GM18861 (cell line): ENCODE results near the gene HMCN2.

Source experiments
- ATAC-seq: cut with Tn5 transposase; IDR thresholded peaks from one replicate; pipeline ENCODE4 v1.9.1; 2021; ENCODE audit not compliant: unreplicated experiment

The HMCN2 gene

DNA sequence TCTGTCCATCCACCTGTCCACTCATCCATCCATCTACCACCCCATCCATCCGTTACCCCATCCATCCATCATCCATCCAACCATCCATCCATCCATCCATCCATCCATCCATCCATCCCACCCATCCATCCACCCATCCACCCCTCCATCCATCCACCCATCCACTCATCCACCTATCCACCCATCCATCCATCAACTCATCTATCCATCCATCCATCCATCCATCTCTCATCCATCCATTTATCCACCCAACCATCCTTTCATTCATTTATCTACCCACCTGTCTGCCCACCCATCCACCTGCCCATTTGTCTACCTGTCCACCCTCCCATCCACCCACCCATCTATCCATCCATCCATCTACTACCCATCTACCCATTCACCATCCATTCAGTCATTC lies 95.1 kb downstream of the HMCN2 start:
- ATAC-seq: no peak

DNA sequence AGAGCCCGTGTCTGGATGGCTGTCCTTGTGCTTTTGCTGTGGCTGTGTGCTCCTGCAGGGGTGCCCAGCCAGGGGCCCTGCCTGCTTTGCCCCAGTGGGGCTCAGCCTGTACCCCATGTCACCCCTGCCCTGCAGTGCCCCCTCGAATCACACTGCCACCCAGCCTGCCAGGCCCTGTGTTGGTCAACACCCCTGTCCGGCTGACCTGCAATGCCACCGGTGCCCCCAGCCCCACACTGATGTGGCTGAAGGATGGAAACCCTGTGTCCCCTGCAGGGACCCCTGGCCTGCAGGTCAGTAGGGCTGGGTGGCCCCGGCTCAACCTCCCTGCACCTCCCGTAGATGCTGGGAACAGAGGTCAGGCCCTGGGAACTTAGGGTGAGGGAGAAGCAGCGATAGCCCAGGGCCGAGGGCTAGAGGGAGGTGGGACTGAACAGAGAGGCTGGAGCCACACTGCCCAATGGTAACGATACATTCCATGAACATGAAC lies 96.4 kb downstream of the HMCN2 start:
- ATAC-seq: no peak

- ATAC-seq: no peak
Measured at GRCh38 chr9:130362691-130363090, 97.1 kb downstream of the HMCN2 start.

GRCh38 chr9:130363755-130364404 lies 98.3 kb downstream of the HMCN2 start:
- ATAC-seq: no peak

DNA sequence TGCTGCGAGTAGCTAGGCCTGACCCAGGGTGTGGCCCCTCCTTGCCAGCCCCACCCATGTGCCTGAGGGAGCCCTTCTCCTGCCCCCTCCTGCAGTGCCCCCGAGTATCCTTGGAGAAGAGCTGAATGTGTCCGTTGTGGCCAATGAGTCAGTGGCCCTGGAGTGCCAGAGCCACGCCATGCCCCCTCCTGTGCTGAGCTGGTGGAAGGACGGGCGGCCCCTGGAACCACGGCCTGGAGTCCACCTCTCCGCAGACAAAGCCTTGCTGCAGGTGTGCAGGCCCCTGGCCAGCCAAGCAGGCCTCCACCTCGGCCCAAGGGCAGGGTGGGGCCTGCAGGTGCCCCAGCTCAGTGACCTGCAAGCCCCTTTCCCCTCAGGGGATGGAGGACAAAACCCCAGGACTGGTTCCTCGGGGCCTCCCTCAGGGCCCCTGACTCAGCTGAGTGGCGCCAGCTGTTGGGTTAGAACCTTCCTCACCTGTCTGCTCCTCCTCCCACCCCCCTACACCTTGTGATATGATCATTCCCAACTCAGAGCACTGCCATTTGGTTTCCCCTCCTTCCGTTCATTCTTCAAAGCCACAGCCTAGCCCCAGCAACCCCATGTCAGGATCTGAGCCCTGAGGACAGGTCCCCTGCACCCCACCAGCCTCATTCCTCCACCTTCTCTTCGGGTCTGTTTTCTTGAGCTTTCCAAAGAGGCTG lies 99.2 kb downstream of the HMCN2 start:
- ATAC-seq: no peak

DNA sequence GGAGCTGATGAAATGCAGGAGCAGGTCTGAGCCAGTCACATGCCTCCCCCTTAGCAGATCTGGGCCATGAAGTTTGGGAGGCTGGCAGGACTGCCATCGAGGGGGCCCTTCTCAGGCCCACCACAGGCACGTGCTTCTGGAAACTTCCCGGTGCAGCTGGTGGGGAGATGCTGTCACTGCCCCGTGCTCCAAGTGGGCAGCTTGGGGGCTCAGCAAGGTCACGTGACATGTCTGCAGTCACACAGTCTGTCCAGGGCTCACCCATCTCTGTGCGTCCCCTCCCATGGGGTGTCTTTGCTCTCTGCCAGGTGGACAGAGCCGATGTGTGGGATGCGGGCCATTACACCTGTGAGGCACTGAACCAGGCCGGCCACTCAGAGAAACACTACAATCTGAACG lies 99.8 kb downstream of the HMCN2 start:
- ATAC-seq: no peak

DNA sequence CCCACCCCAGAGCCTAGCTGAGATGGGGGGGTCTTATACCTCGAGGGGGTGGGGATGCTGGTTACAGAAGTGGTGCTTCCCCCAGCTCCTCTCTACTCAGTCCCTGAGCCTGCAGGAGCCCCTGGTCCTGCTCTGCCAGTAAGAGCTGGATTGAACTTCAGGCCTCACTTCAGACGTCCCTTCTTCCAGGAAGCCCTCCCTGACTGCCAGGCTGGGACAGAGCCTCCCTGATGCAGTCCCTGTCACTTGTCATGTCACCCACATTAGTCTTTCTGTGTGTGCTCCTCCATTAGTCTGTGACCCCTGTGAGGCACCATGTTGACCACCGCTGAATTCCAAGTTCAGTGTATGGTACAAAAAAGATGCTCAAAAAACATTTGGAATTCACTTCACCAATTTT lies 100.5 kb downstream of the HMCN2 start:
- no peak for ATAC-seq

GRCh38 chr9:130366888-130367550 lies 101.5 kb downstream of the HMCN2 start:
- ATAC-seq: no peak

DNA sequence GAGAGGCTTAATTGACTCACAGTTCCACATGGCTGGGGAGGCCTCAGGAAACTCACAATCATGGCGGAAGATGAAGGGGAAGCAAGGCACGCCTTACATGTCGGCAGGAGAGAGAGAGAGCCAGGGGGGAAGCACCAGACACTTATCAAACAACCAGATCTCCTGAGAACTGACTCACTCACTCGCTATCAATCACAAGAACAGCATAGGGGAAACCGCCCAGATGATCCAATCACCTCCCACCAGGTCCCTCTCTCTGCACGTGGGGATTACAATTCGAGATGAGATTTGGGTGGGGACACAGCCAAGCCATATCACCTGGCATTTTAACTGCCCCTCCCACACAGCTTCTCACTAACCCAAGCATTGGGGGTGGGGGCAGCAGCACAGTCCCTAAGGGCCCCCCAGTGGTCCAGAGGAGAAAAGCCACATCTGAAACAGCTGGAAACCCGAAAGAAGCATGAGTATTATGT lies 103.1 kb downstream of the HMCN2 start:
- no peak for ATAC-seq

DNA sequence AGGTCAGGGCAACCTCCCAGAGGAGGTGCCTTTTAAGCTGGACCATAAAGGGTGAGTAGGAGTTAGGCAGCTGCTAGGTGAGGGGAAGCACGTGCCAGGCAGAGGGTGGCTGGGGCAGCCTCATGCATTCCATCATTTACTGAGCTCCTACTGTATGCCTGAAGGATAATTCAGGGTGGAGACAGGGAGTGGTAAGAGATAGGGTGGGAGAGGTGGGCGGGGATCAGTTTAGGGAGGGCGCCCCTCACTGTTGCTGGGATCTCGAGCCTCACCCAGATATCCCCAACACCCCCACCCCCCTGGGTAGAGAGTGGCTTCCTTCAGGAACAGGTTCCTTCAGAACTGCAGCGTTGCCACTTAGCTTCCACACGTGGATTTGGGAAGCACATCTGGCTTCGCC lies 104.7 kb downstream of the HMCN2 start:
- no peak for ATAC-seq

GRCh38 chr9:130371196-130371966 lies 105.8 kb downstream of the HMCN2 start:
- no peak for ATAC-seq

GRCh38 chr9:130372057-130372456 lies 106.5 kb downstream of the HMCN2 start:
- no peak for ATAC-seq

GRCh38 chr9:130373679-130374325 lies 108.2 kb downstream of the HMCN2 start:
- ATAC-seq: no peak

GRCh38 chr9:130377612-130378011 lies 112.1 kb downstream of the HMCN2 start:
- no peak for ATAC-seq

DNA sequence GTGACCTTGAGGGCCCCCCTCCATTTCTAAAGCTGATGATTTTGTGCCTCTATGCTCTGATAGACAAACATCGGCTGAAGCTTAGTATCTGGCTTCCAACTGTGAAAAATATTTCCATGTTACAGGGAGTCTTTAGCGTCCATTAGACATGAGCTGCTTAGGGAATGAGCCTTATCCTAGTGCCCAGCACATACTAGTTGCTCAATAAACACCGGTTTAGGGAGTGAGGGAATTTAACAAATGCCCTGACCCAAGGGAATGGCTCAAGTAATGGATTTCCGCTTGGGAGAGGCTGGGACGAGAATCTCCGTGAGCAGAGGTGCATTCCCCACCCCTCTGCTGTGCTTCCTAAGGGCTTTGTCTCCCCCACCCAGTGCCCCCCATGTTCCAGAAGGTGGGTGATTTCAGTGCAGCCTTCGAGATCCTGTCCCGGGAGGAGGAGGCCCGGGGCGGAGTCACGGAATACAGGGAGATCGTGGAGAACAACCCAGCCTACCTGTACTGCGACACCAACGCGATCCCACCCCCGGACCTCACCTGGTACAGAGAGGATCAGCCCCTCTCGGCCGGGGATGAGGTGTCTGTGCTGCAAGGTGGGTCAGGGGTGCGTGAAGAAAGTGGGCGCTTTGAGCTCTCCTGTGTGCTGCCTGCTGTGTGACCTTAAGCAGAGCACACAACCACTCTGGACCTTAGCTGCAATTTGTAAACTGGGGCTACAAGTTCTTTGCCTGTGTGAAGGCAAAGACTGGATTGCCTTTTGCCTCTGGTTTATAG lies 113.5 kb downstream of the HMCN2 start:
- no peak for ATAC-seq

GRCh38 chr9:130379649-130379970 lies 114.0 kb downstream of the HMCN2 start:
- ATAC-seq: no peak

DNA sequence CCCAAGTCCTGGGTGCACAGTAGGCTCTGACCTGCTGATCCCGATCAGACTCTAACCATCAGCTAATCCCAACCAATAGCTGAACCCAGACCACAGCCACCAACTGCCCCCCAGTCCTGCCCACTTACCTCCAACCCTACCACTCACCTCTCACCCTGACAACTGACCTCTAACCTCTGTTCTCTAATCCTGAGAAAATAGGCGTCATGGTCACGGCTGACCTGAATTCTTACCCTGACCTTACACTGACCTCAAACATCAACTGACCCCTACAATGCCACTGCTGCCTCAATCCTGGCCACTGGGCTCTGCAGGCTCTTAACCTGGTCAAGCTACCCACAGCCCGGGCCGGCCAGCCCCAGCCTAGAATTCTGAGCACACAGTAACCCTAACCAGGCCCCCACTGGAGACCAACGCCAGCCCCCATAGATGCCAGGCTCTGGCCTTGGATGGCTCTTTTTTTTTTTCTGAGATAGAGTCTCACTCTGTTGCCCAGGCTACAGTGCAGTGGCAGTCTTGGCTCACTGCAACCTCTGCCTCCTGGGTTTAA lies 115.4 kb downstream of the HMCN2 start:
- ATAC-seq: no peak

DNA sequence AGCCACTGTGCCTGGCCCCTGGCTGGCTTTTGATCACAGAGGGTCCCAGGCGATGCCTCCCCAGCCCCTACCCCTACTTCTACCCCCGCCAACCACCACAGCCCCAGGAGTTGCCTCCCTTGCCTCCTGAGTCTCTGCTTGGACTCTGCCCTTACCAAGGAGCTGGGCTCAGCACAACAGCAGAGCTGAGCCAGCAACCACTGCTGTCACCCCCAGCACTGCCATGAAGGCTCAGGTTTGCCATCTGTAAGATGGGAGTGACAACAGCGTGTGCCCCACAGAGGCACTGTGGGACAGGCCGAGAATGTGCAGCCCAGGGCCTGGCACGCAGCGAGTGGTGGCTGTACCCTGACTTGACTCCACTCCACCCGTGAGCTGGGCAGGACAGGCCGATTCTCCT lies 116.1 kb downstream of the HMCN2 start:
- ATAC-seq: no peak

DNA sequence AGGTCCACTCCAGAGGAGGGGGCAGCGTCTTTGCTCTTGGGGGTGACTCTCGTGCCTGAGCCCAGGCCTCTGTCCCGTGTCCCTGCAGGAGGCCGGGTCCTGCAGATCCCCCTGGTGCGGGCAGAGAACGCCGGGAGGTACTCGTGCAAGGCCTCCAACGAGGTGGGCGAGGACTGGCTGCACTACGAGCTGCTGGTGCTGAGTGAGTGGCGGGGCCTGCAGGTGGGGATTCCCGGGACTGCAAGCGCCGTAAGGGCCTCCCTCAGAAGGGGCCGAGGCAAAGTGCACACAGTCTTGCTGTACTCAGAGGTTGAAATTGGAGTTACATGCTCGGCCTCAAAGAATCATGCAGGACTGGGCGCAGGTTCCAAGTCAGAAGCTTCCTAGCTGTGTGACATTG lies 116.5 kb downstream of the HMCN2 start:
- ATAC-seq: no peak
